NCI-H69 (cell line): ENCODE measurements around the gene CNNM2.
A peak's percentile ranks its signal among the peaks of the same experiment; 100 is the strongest.

Experiments used
- DNase-seq: peaks from one replicate; lab custom pipeline; 2025; lab: John Stamatoyannopoulos, UW

The CNNM2 gene

DNA sequence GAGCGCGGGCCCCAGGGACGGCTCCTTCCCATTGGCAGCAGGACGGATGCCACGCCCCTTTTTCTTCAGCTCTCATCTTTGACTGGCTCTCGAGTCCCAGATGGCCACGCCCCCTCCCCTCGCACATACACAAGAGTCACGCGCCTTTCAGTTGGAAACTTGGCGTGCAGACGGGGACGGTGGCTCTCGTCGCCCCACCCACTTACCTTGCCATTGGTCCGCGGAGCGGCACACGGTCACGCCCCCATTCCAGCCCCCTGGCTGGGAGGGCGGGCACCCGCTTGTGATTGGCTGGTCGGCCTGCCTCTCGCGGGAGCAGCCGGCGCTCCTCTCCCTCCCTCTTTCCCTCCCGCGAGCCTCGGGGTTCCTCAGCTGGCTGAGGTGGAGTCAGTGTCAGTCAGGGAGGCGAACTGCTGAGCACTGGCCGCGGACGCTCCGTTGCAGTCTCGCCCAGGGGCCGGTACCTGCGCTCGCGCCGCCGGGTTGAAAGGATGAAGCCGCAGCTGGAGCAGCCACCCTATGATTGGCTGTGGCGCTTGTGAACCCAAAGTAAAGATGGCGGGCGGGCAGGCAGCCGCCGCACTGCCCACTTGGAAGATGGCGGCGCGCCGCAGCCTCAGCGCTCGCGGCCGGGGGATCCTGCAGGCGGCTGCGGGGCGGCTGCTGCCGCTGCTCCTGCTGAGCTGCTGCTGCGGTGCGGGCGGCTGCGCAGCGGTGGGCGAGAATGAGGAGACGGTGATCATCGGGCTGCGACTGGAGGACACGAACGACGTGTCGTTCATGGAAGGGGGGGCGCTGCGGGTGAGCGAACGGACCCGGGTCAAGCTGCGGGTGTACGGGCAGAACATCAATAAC, at the start of gene CNNM2:
Gene CNNM2, plus strand, starts transcription at position 333 of the 855 bp plus-strand sequence. Its CDS starts 187 bp downstream, at position 520.
- peak; percentile 99 for DNase-seq

DNA sequence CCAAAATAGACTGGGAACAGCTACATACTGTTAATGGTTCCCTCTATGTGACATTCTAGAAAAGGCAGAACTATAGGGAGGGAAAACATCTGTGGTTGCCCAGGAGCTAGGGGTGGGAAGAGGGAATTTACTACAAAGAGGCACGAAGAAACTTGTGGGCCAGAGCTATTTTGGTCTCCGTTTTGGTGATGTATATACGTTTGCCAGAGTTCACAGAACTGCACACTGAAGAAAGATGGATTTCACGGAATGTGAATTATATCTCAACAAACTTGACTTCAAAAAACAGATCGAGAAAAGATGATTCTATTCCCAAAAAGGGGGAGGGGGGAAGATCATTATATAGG, 49.2 kb upstream of the CNNM2 start:
- DNase-seq: no peak

DNA sequence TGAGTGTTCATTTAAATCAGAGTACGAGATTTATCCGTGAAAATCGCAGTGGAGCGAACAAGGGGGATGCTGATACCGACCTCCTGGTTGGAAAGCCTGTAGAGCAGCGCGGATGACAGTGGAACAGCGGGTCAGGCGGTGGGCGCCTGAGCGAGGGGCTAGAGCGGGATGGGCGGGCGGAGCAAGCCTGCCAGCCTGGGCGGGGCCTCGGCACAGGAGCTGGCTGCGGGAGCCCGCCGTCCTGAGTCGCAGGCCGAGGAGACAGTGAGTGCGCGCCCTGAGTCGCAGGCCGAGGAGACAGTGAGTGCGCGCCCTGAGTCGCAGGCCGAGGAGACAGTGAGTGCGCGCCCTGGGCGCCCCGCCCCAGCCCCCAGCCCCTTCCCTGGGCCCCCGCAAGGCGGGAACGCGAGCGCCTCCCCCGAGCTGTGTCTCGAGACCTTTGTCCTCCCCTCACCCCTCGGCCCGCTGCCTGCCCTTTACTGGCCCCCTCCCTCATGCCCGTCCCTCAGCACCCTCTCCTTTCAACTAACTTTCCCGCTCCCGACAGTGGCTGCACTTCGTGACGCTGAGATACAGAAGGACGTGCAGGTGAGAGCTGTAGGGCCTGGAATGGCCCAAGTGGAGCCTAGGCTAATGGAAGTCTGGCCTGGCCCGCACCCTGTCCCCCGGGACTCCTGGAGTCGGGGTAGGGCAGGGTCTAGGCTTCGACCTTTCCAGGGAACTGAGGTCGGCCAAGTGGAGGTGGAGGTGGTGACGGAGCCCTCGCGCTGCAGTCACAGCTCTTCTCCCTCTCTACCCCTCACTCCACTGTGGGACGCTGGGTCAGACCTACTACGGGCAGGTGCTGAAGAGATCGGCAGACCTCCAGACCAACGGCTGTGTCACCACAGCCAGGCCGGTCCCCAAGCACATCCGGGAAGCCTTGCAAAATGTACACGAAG, 48.6 kb upstream of the CNNM2 start, which contains the start of gene AS3MT:
Gene AS3MT, plus strand, starts transcription at position 213 of the 941 bp plus-strand sequence. Its CDS starts 123 bp downstream, at position 336.
- DNase-seq: peak; percentile 43

DNA sequence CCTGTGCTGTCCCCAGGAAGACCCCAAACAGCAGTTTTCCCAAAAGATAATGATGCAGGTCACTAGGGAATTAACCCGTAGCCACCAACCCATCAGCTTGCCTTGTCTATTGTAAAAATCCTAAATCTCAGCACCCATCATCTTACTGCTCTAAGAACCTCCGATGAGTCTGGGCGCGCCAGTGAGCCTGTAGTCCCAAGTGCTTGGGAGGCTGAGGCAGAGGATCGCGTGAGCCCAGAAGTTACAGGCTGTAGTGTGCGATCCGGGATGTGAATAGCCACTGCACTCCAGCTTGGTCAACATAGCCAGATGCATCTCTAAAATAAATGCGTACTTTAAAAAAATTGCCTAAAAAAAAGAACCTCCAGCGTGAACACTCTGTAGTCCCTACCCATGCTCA, 47.9 kb upstream of the CNNM2 start:
- DNase-seq: no peak

DNA sequence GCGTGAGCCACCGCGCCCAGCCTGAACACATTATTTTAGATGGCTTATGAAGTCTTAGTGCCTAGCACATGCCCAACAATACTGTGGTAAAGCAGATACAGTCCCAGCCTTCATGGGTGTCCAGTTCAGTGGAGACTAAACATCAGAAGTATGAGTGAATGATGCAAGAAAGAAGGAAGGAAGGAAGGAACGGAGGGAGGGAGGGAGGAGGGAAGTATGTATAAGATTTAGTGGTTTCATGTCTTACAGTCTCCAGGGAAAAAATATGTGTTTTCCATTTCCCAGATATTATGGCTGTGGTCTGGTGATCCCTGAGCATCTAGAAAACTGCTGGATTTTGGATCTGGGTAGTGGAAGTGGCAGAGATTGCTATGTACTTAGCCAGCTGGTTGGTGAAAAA, 45.9 kb upstream of the CNNM2 start:
- DNase-seq: no peak

DNA sequence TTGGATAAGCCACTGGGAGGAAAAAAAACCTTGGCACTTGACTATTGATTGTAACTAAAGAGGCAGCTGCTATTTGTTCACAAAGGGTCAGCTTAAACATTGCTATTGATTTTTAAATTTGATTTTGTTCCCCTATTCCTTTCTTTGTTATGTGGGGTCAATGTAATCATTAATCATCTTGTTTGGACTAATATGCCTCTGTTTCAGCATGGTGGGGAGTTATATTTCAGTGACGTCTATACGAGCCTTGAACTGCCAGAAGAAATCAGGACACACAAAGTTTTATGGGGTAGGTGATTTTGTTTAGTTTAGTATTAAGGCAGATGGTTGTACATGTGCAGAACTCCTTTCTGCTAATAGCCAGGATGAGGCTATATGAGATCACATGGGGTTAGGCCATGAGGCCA, 41.3 kb upstream of the CNNM2 start:
- DNase-seq: no peak

DNA sequence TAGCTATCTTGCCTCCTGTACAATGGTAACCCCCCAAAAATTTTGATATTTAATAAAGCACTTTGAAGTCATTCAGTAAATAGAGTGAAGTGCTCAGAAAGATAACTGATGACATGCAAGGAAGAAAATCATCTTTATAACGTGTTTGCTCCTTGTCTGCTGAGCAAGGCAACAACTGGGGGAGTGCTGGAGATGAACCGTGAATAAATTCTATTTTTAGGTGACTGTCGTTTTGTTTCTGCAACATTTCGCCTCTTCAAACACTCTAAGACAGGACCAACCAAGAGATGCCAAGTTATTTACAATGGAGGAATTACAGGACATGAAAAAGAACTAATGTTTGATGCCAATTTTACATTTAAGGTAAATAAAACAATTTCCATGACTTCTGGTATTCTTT, 39.5 kb upstream of the CNNM2 start:
- no peak for DNase-seq

DNA sequence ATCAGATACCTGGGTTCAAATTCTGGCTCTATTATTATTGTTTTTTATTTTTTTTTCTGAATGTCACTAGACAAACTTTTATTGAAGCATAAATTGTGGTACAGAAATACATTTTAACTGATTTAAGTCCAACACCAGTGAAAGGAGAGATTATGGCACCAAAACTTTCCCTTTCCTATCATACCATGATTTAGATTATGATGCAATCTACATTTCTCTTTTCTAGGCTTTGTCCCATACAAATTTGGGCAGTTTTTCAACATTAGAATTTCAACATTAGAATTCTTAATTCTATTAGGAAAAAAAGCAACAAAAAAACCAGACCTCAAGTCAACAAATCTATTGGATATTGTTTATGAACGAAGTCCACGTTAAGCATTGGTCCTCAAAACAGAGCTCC, 37.8 kb upstream of the CNNM2 start:
- DNase-seq: no peak

DNA sequence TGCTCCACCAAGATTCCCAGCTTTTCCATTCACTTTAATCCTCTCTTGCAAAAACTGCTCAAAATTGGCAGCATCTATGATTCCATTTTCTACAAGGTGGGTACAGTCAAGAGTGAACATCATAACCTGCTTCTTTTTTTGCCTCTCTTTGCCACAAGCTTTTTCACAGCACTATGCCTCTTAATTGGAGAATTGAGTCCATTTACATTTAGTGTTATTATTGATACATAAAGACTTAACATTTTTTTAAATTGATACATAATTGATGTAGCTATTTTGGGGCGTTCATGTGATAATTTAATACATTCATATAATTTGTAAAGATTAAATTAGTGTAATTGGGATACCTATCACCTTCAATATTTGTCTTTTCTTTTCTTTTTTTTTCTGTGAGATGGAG, 30.0 kb upstream of the CNNM2 start:
- DNase-seq: no peak

DNA sequence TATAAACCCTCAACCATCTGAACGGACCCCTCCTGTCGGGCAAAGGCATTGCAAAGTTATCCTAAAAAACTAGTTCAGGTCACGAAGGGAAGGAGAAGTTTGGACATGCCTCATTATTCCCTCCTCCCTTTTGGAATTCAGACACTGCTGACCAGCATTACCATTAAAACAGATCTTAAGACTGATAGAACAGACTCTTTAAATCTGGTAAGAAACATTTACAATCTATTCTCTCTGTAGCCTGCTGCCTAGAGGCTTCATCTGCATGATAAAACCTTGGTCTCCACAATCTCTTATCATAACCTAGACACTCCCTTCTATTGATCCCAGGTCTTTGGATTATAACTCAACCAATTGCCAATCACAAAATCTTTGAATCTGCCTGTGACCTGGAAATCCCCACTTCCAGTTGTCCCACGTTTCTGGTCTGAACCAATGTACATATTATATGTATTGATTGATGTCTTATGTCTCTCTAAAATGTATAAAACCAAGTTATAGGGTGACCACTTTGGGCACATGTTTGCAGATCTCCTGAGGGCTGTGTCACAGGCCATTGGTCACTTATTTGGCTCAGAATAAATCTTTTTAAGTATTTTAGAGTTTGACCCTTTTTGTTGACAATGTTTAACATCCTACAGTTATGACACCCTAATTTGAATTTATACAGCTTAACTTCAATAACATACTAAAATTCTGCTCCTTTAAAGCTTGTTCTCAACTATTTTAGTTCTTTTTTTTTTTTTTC, 23.5 kb upstream of the CNNM2 start:
- no peak for DNase-seq

DNA sequence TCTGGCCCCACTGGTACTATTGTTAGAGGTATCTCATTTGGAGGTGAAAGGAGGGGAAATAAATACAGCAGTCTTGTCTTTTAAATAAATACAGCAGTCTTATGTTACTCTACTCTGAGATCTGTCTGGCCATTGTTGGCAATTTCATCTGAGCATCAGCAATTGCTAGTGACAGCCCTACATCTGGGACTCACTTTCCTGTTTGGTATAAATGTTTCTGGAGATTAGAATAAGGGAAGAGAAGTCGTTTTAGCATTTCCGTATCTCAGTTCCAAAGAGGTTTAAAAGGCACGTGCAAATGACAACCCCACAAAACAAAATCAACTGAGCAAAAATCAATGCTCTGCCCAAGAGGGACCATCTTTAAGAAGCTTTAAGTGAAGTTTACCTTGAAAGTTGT, 18.1 kb upstream of the CNNM2 start:
- no peak for DNase-seq

DNA sequence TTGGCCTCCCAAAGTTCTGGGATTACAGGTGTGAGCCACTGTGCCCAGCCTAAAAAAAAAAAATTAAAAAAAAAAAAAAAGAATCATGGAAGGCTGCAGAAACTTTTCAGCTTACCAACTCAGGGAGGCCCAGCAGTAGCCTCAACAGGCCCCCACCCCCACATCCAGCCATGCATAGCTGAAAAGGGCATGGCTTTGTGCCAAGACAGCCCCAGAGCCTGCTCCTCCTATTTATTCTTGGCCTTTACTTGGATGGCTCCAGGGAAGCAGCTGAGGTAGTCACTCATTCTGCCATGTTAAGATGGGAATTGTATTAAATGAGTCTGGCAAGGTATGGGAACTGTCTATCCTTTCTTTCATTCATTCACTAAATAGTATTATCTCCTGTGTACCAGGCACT, 13.7 kb upstream of the CNNM2 start:
- DNase-seq: no peak

DNA sequence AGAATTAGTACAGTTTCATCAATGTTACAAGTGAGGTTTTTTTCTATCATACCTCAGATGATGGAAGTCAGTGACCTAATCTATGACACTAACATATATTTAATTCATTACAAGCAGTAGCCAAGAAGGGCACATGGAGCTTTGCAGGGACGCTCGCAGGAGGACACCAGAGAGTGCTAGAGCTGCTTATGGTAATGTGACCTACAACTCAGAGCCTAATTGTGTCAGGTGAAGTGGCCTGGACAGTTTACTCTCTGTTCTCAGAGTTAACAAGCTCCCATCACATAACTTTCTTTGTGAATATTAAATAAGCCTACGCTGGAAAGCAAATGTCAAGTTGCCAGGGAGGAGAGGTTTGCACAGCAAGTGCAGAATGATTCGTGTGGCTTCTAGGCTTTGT, 11.6 kb upstream of the CNNM2 start:
- DNase-seq: no peak

DNA sequence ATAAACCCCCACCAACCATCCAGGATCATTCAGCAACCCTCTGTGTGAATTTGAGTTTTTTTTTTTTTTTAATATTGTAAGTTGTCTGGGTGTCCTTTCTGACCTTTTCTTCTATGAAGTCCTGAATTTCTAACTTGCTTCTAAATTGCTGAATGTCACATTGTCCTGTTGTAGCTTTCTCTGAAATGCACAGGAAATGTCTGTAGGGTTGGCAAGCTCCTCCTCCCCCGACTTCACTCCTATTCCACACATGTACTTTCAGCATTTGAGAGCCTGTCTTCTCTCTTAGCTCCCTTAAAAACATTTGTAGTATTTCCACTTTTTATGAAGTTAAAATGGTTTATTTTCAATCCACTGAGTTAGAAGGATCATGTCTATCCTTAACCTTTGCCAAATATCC, 3.3 kb upstream of the CNNM2 start:
- DNase-seq: no peak

DNA sequence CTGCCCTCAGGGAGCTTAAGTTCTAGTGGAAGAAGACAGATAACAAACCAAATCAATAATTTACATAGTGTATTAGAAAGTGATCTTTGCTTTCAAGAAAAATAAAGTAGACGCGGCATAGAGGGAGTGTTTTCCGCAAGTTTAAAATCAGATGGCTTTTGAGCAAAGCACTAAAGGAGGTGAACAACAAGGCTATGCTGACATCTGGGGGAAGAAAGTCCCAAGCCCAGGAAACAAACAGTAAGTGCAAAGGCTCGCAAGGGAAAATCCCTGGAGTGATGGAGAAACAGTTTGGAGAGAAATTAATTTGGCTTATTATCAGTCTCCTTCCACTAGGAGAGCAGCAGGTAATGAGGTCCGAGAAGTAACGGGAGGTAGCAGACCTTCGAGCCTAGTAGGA, 1.9 kb upstream of the CNNM2 start:
- no peak for DNase-seq

DNA sequence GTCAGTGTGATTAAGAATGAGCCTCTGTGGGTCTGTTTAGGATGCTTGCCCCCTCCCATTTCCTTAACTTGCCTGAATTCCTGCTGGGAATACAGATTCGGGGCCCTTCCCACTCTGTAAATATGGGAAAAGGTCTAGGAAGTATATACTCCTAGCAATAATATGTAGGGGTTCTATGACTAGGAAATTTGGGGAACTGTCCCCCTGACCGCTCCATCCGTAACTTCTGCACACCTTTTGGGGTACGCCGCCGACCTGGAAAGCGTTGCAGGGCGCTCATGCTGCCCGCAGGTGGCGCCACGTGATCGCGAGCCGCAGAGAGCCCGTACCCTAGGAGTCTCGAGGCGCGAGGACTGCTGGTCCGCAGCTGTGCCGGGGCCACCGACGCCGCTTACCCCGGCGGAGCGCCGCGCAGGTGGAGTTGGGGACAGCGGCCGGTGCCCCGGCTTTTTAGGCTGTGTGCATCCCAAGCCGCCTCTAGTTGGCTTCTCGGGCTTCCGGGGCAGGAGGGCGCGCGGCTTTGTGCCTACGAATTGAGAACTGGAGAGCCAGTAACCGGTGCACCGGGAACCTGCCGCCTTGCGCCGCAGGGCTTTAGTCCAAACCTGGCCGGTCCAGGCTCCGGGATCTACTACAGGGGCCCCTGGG, 656 bp upstream of the CNNM2 start:
- DNase-seq: peak; percentile 82

DNA sequence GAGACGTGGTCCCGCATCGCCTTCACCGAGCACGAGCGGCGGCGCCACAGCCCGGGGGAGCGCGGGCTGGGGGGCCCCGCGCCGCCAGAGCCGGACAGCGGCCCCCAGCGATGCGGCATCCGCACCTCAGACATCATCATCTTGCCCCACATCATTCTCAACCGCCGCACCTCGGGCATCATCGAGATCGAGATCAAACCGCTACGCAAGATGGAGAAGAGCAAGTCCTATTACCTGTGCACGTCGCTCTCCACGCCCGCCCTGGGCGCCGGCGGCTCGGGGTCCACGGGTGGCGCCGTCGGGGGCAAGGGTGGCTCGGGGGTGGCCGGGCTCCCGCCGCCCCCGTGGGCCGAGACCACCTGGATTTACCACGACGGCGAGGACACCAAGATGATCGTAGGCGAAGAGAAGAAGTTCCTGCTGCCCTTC, 737 bp downstream of the CNNM2 start:
- DNase-seq: peak; percentile 46

DNA sequence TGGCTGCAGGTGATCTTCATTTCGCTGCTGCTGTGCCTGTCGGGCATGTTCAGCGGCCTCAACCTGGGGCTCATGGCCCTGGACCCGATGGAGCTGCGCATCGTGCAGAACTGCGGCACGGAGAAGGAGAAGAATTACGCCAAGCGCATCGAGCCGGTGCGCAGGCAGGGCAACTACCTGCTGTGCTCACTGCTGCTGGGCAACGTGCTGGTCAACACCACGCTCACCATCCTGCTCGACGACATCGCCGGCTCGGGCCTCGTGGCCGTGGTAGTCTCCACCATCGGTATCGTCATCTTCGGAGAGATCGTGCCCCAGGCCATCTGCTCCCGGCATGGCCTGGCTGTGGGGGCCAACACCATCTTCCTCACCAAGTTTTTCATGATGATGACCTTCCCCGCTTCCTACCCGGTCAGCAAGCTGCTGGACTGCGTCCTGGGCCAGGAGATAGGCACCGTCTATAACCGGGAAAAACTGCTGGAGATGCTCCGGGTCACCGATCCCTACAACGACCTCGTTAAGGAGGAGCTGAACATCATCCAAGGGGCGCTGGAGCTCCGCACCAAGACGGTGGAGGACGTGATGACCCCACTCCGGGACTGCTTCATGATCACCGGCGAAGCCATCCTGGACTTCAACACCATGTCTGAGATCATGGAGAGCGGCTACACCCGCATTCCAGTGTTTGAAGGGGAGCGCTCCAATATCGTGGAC, 1.3 kb downstream of the CNNM2 start:
- DNase-seq: peak; percentile 52

DNA sequence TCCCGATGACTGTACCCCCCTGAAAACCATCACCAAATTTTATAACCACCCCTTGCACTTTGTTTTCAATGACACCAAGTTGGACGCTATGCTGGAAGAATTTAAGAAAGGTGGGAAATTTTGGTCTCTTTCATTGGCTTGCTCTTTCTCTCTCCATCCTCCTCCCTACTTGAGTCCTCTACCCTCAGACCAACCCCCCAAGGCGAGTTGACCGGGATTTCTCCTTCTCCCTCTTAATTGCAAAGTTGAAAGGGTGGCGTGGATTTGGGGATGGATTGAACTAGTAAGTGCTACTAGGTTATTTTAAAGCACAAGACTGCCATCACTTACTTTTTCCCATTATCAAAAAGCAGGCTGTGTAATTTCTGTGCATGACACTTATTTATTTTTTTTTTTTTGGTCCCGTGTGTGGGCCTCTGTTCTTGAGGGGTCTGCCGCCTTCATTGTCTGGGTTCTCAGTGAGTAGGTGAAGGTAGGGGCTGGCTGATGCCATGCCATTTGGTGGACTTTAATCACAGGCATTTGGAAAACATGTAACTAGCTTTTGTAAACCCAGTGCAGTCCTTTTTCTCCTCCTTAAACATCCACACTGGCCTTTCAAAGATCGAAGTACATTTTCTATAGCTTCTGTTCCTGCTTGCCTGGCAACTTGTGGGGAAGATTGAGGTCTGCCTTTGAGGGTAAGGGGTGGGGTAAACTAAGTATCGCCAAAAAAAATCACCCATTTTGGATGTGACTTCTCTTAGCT, 2.1 kb downstream of the CNNM2 start:
- peak; percentile 4 for DNase-seq

DNA sequence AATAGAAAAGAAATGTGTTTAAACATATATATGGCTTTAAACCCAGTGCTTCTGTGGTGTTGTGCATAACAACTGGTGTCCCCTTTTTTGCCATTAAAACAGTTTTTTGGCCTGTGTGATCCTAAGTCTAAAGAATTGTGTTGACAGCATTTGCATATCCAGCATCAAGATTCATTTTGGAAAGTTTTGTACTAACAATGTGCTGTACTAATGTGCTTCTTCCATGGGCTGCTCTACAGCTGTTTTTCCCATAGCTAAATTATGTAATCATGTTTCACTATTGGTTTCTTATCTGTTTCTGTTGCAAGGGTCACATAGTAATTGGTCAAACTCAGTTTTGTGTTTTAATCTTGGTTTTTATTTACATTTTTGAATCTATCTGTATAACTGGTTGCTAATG, 5.5 kb downstream of the CNNM2 start:
- no peak for DNase-seq
